Suppressor macrophage treated with lipopolysaccharide for 1 hour (primary cell): ENCODE measurements around the gene TARM1.

Experiments used
- DNase-seq, 3 donors: peaks; one replicate each; pipeline ENCODE4 v3.0.0-alpha.2; 2020 to 2022

Gene TARM1

GRCh38 chr19:54029930-54030490, 51.2 kb downstream of the TARM1 start:
- DNase-seq, result peak; percentile 72 to 84 (median 84)

GRCh38 chr19:54029301-54029700, 51.9 kb downstream of the TARM1 start:
- no peak for DNase-seq

GRCh38 chr19:54026656-54027055, 54.5 kb downstream of the TARM1 start:
- no peak for DNase-seq

- no peak for DNase-seq
Observed at GRCh38 chr19:54024660-54025059, 56.5 kb downstream of the TARM1 start.

GRCh38 chr19:54023191-54023590, 58.0 kb downstream of the TARM1 start:
- no peak for DNase-seq

- no peak for DNase-seq
Observed at GRCh38 chr19:54021932-54022331, 59.2 kb downstream of the TARM1 start.

GRCh38 chr19:54021363-54021762, 59.8 kb downstream of the TARM1 start:
- DNase-seq, result no peak
